GM18873 (cell line): ENCODE data around the gene BCAP31.
"Not testable (repeated sequence)": the region's sequence is repeated elsewhere in the genome, so short reads cannot be mapped to it uniquely, and the experiment has no call there.

Experiments
- ATAC-seq: cut with Tn5 transposase; IDR thresholded peaks from one replicate; pipeline ENCODE4 v1.9.1; 2021; ENCODE audit warnings: mild to moderate bottlenecking, moderate library complexity, moderate number of reproducible peaks; ENCODE audit not compliant: unreplicated experiment, low FRiP score

The BCAP31 gene

DNA sequence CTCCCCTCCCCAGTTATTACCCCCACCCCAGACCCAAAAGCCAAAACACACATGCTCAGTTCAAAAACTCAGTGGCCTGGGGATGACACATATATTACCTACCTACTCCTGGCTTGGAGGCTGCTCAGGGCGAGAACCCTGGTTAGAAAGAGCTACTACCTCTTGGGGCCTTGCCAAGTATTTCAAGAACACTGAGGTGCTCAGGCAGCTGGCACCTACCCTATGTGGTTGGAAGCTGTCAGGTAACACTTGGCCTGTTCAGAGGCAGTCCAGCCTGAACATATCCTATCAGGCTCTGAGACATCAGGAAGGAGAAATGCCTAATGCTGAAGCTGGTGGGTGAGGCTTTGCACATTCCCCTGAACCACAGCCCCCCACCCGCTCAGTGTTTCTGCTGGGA is 4.9 kb downstream of the BCAP31 start:
- ATAC-seq, result no peak

GRCh38 chrX:153717445-153717844 is 6.7 kb downstream of the BCAP31 start:
- ATAC-seq, result no peak

- ATAC-seq, result no peak
Observed at GRCh38 chrX:153714256-153714655, 9.9 kb downstream of the BCAP31 start.

- no peak for ATAC-seq
Observed at GRCh38 chrX:153709726-153710674, 14.2 kb downstream of the BCAP31 start.

- no peak for ATAC-seq
Observed at GRCh38 chrX:153708415-153708814, 15.8 kb downstream of the BCAP31 start.

GRCh38 chrX:153707406-153707805 is 16.8 kb downstream of the BCAP31 start:
- ATAC-seq, result no peak

- no peak for ATAC-seq
Observed at GRCh38 chrX:153706799-153707198, 17.4 kb downstream of the BCAP31 start.

GRCh38 chrX:153705403-153706060 is 18.7 kb downstream of the BCAP31 start:
- ATAC-seq, result not testable (repeated sequence)

GRCh38 chrX:153704631-153705402 is 19.4 kb downstream of the BCAP31 start:
- not testable (repeated sequence) for ATAC-seq

GRCh38 chrX:153704021-153704526 is 20.1 kb downstream of the BCAP31 start:
- no peak for ATAC-seq

DNA sequence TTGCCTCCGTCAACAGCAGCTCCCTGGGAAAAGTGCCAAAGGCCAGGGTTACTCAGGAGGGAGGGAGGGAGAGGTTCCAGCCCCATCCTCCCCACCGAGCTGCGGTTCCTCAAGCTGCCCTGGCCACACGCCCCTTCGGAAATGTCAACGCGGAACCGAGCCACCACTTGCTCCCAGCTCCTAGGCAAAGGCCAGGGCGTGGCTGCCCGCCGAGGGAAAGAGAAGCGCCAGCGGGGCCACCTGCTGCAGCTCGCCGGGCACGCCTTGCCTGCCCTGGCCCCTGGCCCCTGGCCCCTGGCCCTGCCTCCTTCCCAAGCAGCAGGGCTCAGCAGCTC is 21.2 kb downstream of the BCAP31 start:
- ATAC-seq, result no peak

GRCh38 chrX:153702336-153703035 is 21.7 kb downstream of the BCAP31 start:
- ATAC-seq, result no peak

- ATAC-seq, result no peak
Observed at GRCh38 chrX:153701706-153702105, 22.5 kb downstream of the BCAP31 start.

- no peak for ATAC-seq
Observed at GRCh38 chrX:153700967-153701366, 23.2 kb downstream of the BCAP31 start.

- no peak for ATAC-seq
Observed at GRCh38 chrX:153700376-153700945, 23.7 kb downstream of the BCAP31 start.

DNA sequence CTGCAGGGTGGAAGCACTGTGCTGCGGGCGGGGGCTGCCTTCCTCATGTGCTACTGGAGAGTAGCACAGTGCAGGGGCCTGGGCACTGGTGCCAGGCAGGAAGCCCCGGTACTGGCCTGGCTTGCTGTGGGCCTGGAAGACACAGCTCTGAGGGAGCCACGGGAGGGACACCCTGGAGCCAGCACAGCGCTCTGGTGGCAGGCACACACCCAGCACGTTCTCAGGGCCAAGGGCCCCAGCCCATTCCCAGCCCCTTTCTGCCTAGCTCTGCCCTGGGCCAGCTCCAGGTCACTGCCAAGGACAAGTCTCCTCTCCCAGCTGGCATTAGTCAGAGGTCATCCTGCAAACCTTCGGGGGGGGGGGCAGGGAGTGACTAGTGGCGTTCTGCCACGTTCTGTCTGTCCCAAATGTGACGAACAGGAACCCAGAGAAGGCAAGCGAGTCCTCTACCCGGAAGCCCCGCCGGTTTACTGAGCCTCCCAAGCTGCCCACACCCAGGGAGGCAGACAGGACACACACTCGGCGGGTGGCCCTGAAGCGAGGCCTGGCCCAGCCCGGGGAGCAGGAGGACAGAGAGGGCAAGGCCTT is 24.3 kb downstream of the BCAP31 start:
- not testable (repeated sequence) for ATAC-seq

DNA sequence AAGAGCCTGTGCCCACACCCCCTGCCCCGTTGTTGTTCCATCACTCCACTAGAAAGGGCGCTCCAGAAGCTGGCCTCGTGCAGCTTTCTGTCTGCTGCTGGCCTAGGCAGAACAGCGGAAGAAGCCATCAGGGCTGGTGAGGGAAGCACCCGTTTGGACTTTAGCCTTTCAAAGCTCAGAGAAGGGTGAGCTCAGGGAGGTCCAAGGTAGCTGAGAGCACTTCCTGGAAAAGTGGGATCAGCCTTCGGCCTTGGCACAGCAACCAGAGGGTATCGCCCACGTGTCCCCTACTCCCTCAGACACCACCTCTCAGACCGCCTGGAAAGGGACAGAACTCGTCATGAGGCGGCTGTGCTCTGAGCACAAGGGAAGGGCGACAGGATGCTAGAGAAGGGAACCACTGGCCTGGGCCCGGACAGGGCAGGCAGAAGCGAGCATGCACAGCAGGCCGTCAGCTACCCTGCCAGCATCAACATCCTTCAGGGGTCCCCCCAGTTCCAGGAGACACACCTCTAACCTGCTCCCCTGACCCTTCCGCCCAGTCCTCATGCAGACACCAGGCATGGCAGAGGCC is 24.9 kb downstream of the BCAP31 start:
- ATAC-seq, result not testable (repeated sequence)

- no peak for ATAC-seq
Observed at GRCh38 chrX:153697924-153698865, 26.0 kb downstream of the BCAP31 start.
